CD14-positive monocyte (primary cell): ENCODE results near the gene SLIT3. TPM values are rescaled to one million over a fixed set of nuclear protein-coding genes. Genes with fewer than 3 reads are reported as not detected.

Source experiments
- DNase-seq, 3 donors: peaks; one replicate each; pipeline ENCODE4 v3.0.0-alpha.2; 2011 to 2022
- H2AFZ ChIP-seq: 2 replicates; pipeline ENCODE4 v1.6.0; 2012; ENCODE audit warnings: mild to moderate bottlenecking, low read depth, low read length, inconsistent platforms; ENCODE audit not compliant: insufficient read depth, poor library complexity, severe bottlenecking
- H3K27ac ChIP-seq, 2 donors: 1 replicate in 1 of 2; 2 replicates in 1 of 2; pipeline ENCODE4 v1.5.1; 2012 to 2013; ENCODE audit warnings: low read length in 2 of 2, control low read depth in 1 of 2, inconsistent platforms in 1 of 2, low read depth in 1 of 2, mild to moderate bottlenecking in 1 of 2
- H3K27me3 ChIP-seq, 2 donors: one replicate each; pipeline versions ENCODE4 v1.6.0 to v1.6.1; 2011 to 2013; ENCODE audit warnings: low read length in 2 of 2; ENCODE audit not compliant: control insufficient read depth in 2 of 2, insufficient read depth in 2 of 2
- H3K36me3 ChIP-seq, 2 donors: replicated peaks in 1 of 2; 1 replicate in 1 of 2; 2 replicates in 1 of 2; pipeline versions ENCODE4 v1.5.1 to v1.6.1; 2012 to 2013; ENCODE audit warnings: low read length in 2 of 2, control low read depth in 1 of 2, inconsistent platforms in 1 of 2, mild to moderate bottlenecking in 1 of 2; ENCODE audit not compliant: insufficient read depth in 2 of 2, control insufficient read depth in 1 of 2
- H3K4me1 ChIP-seq, 2 donors: 1 replicate in 1 of 2; 2 replicates in 1 of 2; pipeline versions ENCODE4 v1.5.1 to v1.6.1; 2012 to 2013; ENCODE audit warnings: low read length in 2 of 2, control low read depth in 1 of 2, inconsistent platforms in 1 of 2, mild to moderate bottlenecking in 1 of 2, moderate library complexity in 1 of 2; ENCODE audit not compliant: insufficient read depth in 2 of 2, control insufficient read depth in 1 of 2
- H3K4me2 ChIP-seq: replicated peaks from 2 replicates; pipeline ENCODE3; 2012; ENCODE audit warnings: low read length, moderate library complexity, mild to moderate bottlenecking; ENCODE audit not compliant: poor library complexity, severe bottlenecking; ENCODE audit errors: extremely low read depth
- H3K4me3 ChIP-seq, 3 experiments: fragments of 200-600 bp in 1 of 3; sonication (generic) in 1 of 3; replicated peaks in 1 of 3; 1 replicate in 2 of 3; 2 replicates in 1 of 3; pipeline ENCODE4 v1.5.1; 2011 to 2013; ENCODE audit warnings: low read length in 3 of 3, mild to moderate bottlenecking in 3 of 3, control low read depth in 2 of 3, low read depth in 2 of 3, inconsistent platforms in 1 of 3, moderate library complexity in 1 of 3
- H3K79me2 ChIP-seq: 2 replicates; pipeline ENCODE4 v1.6.0; 2012; ENCODE audit warnings: mild to moderate bottlenecking, control low read depth, inconsistent platforms, low read length, moderate library complexity; ENCODE audit not compliant: insufficient read depth
- H3K9ac ChIP-seq: 2 replicates; pipeline ENCODE4 v1.6.0; 2017; ENCODE audit warnings: low read length, mild to moderate bottlenecking; ENCODE audit not compliant: insufficient read depth, poor library complexity, severe bottlenecking
- H3K9me3 ChIP-seq, 2 donors: replicated peaks in 1 of 2; 1 replicate in 1 of 2; 2 replicates in 1 of 2; pipeline versions ENCODE4 v1.5.1 to v1.6.1; 2012 to 2013; ENCODE audit warnings: low read length in 2 of 2, control low read depth in 1 of 2; ENCODE audit not compliant: control insufficient read depth in 1 of 2, insufficient read depth in 1 of 2
- H4K20me1 ChIP-seq: 2 replicates; pipeline ENCODE4 v1.6.0; 2012; ENCODE audit warnings: mild to moderate bottlenecking, low read length, control low read depth, moderate library complexity; ENCODE audit not compliant: insufficient read depth
- H3K27ac Mint-ChIP-seq, 7 donors: one replicate each; pipeline ENCODE4 v1.8.0; 2020; ENCODE audit warnings: mild to moderate bottlenecking in 7 of 7, mixed read lengths in 7 of 7, moderate library complexity in 6 of 7, inconsistent platforms in 2 of 7
- H3K27me3 Mint-ChIP-seq, 3 donors: one replicate each; pipeline ENCODE4 v1.8.0; 2021 to 2022; ENCODE audit warnings: low read depth in 3 of 3, mild to moderate bottlenecking in 3 of 3, mixed read lengths in 3 of 3, moderate library complexity in 3 of 3, inconsistent platforms in 1 of 3
- H3K36me3 Mint-ChIP-seq, 2 donors: one replicate each; pipeline ENCODE4 v1.8.0; 2020; ENCODE audit warnings: mixed read lengths in 2 of 2, inconsistent platforms in 1 of 2, mild to moderate bottlenecking in 1 of 2
- H3K4me1 Mint-ChIP-seq: one replicate; pipeline ENCODE4 v1.8.0; 2020; ENCODE audit warnings: mild to moderate bottlenecking, mixed read lengths
- H3K4me3 Mint-ChIP-seq, 2 donors: one replicate each; pipeline ENCODE4 v1.8.0; 2020; ENCODE audit warnings: mild to moderate bottlenecking in 2 of 2, mixed read lengths in 2 of 2, moderate library complexity in 1 of 2
- H3K9me3 Mint-ChIP-seq, 7 donors: one replicate each; pipeline ENCODE4 v1.8.0; 2020 to 2022; ENCODE audit warnings: mixed read lengths in 7 of 7, mild to moderate bottlenecking in 6 of 7, moderate library complexity in 6 of 7, inconsistent platforms in 2 of 7
- CTCF ChIP-seq: fragments of 200-600 bp; IDR thresholded peaks from one replicate; pipeline ENCODE4 v1.8.0; 2022; ENCODE audit warnings: antibody characterized with exemption, mild to moderate bottlenecking
- WGBS: methylation state at CpG from one replicate; pipeline ENCODE4 v1.1.5; 2013; ENCODE audit warnings: missing lambda C conversion rate; ENCODE audit not compliant: insufficient coverage; 5-methylcytosine and 5-hydroxymethylcytosine counted together
- intact Hi-C, 2 donors: fragments of 100-400 bp; cut with micrococcal nuclease; formaldehyde crosslinking; loops; one replicate each; pipeline versions ENCODE4 v1.15.0 to v1.15.1; 2023
- polyA plus RNA-seq, 3 donors: library from polyadenylated mRNA; depleted of rRNA in 1 of 3; unstranded in 2 of 3; stranded (reverse) in 1 of 3; fragments of 300-500 nt in 2 of 3; fragments of >200 nt in 1 of 3; fragmentation: Illumina TruSeq in 2 of 3; gene quantifications; 1 replicate in 2 of 3; 2 replicates in 1 of 3; pipeline ENCODE4 v1.2.3, GENCODE V29; 2012 to 2021

Gene SLIT3
- polyA plus RNA-seq, 3 donors: not detected

DNA sequence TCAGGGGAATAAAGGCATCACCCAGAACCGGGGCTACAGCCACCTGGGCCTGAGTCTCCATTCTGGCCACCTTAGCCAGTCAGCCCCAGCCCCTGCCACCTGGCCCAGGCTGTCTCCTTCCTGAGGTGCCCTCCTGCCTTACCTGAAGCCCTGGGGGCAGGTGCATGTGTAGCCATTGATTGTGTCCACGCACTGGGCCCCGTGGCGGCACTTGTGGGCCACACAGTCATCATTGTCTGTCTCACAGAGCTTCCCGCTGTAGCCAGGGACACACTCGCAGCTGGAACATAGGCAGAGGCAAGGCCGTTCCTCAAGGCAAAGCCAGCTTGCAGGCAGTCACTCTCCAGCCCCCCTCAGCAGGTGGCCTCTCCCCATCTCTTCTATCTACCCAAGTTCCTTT is 614.1 kb downstream of the SLIT3 start:
- Mint-ChIP-seq H3K4me3 (no peak overlapping the region), H3K4me1 (peaks cover 6% of the 10 kb centered on the region), H3K27ac (no peak overlapping the region), H3K36me3 (no peaks in the 10 kb centered on the region), H3K27me3 (peaks cover 4 to 6% (median 6%) of the 10 kb centered on the region in 3 donors), H3K9me3 (peaks cover 0 to 2% (median 0%) of the 10 kb centered on the region in 7 donors)
- no peaks in the 10 kb centered on the region for H3K36me3 ChIP-seq
- no peaks in the 10 kb centered on the region for H3K79me2 ChIP-seq
- no peak for DNase-seq
- H2AFZ ChIP-seq: no peak overlapping the region
- no peak overlapping the region for H3K4me3 ChIP-seq
- no peaks in the 10 kb centered on the region for H3K9me3 ChIP-seq
- 96% methylated on average over 7 of the region's 7 CpGs for WGBS
- no peak overlapping the region for H3K9ac ChIP-seq
- H3K27me3 ChIP-seq: no peaks in the 10 kb centered on the region
- intact Hi-C loops: no loop called here
- no peak overlapping the region for H3K4me2 ChIP-seq
- TF ChIP-seq CTCF: no peak
- H3K27ac ChIP-seq: no peak overlapping the region
- peaks cover 5 to 6% of the 10 kb centered on the region in 2 donors for H3K4me1 ChIP-seq
- H4K20me1 ChIP-seq: no peaks in the 10 kb centered on the region

DNA sequence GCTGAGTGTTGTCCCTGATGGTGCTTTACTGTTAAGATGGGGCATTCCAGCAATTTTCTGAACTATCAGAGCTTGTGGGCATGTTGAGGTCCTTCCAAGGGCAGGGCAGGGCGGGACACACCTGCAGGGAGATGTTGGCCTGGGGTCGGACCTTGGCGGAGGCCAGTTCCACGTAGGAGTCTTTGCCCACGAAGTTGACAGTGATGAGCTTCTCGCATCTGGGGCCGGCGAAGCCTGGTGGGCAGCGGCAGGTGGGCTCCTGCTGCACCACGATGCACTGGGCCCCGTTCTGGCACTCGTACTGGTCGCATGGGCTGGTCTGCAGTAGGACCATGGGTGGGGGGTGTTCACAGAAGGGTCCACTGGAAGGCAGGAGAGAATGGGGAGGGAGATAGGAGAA is 615.4 kb downstream of the SLIT3 start:
- 95% methylated on average over 12 of the region's 13 CpGs for WGBS
- Histone ChIP-seq H3K36me3 (no peaks in the 10 kb centered on the region), H4K20me1 (no peaks in the 10 kb centered on the region)

More for the DNA sequence above, 615.4 kb downstream of the SLIT3 start:
- H3K9me3 ChIP-seq: no peaks in the 10 kb centered on the region
- no peaks in the 10 kb centered on the region for H3K36me3 Mint-ChIP-seq
- no peak overlapping the region for H3K4me3 ChIP-seq
- H2AFZ ChIP-seq: no peak overlapping the region
- peaks cover 6% of the 10 kb centered on the region for H3K4me1 Mint-ChIP-seq
- no peak for DNase-seq
- H3K4me1 ChIP-seq: peaks cover 5 to 6% of the 10 kb centered on the region in 2 donors
- H3K27ac ChIP-seq: no peak overlapping the region
- H3K27me3 ChIP-seq: no peaks in the 10 kb centered on the region
- H3K9ac ChIP-seq: no peak overlapping the region
- no peak overlapping the region for H3K27ac Mint-ChIP-seq
- peaks cover 0 to 2% (median 0%) of the 10 kb centered on the region in 7 donors for H3K9me3 Mint-ChIP-seq
- intact Hi-C loops: no loop called here
- TF ChIP-seq CTCF: no peak
- H3K4me3 Mint-ChIP-seq: no peak overlapping the region
- no peaks in the 10 kb centered on the region for H3K79me2 ChIP-seq
- H3K4me2 ChIP-seq: no peak overlapping the region
- peaks cover 2 to 6% (median 4%) of the 10 kb centered on the region in 3 donors for H3K27me3 Mint-ChIP-seq
